Epidermal melanocyte (primary cell): Measurements from ENCODE around the gene MACROH2A1.

Experiments
- DNase-seq: peaks from one replicate; pipeline ENCODE4 v3.0.0; 2011; ENCODE audit warnings: low spot score; ENCODE audit not compliant: insufficient read length

MACROH2A1 gene

GRCh38 chr5:135436951-135437418 is 38.0 kb upstream of the MACROH2A1 start:
- DNase-seq: no peak

- DNase-seq: no peak
These were observed 36.7 kb upstream of the MACROH2A1 start for GRCh38 chr5:135435467-135436330.

- DNase-seq: no peak
These were observed 35.8 kb upstream of the MACROH2A1 start for GRCh38 chr5:135434591-135435466.

GRCh38 chr5:135433681-135434426 is 34.8 kb upstream of the MACROH2A1 start:
- no peak for DNase-seq

- DNase-seq: no peak
These were observed 33.1 kb upstream of the MACROH2A1 start for GRCh38 chr5:135432113-135432512.

- DNase-seq: no peak
These were observed 31.1 kb upstream of the MACROH2A1 start for GRCh38 chr5:135430135-135430437.

GRCh38 chr5:135429301-135430134 is 30.5 kb upstream of the MACROH2A1 start:
- DNase-seq: no peak

- no peak for DNase-seq
These were observed 29.6 kb upstream of the MACROH2A1 start for GRCh38 chr5:135428586-135428985.

- peak; percentile 34 for DNase-seq
These were observed 27.4 kb upstream of the MACROH2A1 start for GRCh38 chr5:135426102-135427082.

GRCh38 chr5:135425641-135426040 is 26.6 kb upstream of the MACROH2A1 start:
- no peak for DNase-seq

- no peak for DNase-seq
These were observed 24.8 kb upstream of the MACROH2A1 start for GRCh38 chr5:135423846-135424168.

GRCh38 chr5:135423146-135423845 is 24.3 kb upstream of the MACROH2A1 start:
- DNase-seq: no peak

GRCh38 chr5:135422419-135422818 is 23.4 kb upstream of the MACROH2A1 start:
- no peak for DNase-seq

- DNase-seq: no peak
These were observed 18.1 kb upstream of the MACROH2A1 start for GRCh38 chr5:135417083-135417482.

GRCh38 chr5:135405082-135405481 is 6.1 kb upstream of the MACROH2A1 start:
- no peak for DNase-seq

GRCh38 chr5:135402031-135402430 is 3.0 kb upstream of the MACROH2A1 start:
- DNase-seq: no peak

- no peak for DNase-seq
These were observed 1.8 kb upstream of the MACROH2A1 start for GRCh38 chr5:135400866-135401265.

GRCh38 chr5:135399794-135400542 is 937 bp upstream of the MACROH2A1 start:
- no peak for DNase-seq
